WERI-Rb-1 (cell line): ENCODE measurements around the gene MAML3.
A peak's percentile ranks its signal among the peaks of the same experiment; 100 is the strongest.

Experiments
- DNase-seq: peaks from one replicate; pipeline ENCODE4 v3.0.0-alpha.2; 2020
- H3K27ac ChIP-seq: fragments of 250-450 bp; sonication (Bioruptor Pico); 2 replicates; pipeline ENCODE4 v1.5.1; 2020; ENCODE audit warnings: mild to moderate bottlenecking, moderate library complexity
- H3K27me3 ChIP-seq: fragments of 250-450 bp; sonication (Bioruptor Pico); 2 replicates; pipeline ENCODE4 v1.5.1; 2021; ENCODE audit warnings: mild to moderate bottlenecking, low read depth, moderate library complexity; ENCODE audit not compliant: insufficient read depth, severe bottlenecking
- H3K36me3 ChIP-seq: fragments of 250-450 bp; sonication (Bioruptor Pico); 2 replicates; pipeline ENCODE4 v1.5.1; 2020; ENCODE audit warnings: mild to moderate bottlenecking, moderate library complexity
- H3K4me3 ChIP-seq: 2 replicates; pipeline ENCODE4 v1.5.1; 2011; ENCODE audit warnings: low read depth, mild to moderate bottlenecking, control low read depth, low read length
- H3K9me3 ChIP-seq: fragments of 250-450 bp; sonication (Bioruptor Pico); 2 replicates; pipeline ENCODE4 v1.5.1; 2021; ENCODE audit warnings: mild to moderate bottlenecking, moderate library complexity; ENCODE audit not compliant: severe bottlenecking
- TF ChIP-seq, protein P1 (sequence below): IDR thresholded peaks from 2 replicates; pipeline ENCODE4 v1.5.1; 2011; ENCODE audit warnings: low read depth, mild to moderate bottlenecking, control low read depth, inconsistent platforms, low read length

The MAML3 gene

DNA sequence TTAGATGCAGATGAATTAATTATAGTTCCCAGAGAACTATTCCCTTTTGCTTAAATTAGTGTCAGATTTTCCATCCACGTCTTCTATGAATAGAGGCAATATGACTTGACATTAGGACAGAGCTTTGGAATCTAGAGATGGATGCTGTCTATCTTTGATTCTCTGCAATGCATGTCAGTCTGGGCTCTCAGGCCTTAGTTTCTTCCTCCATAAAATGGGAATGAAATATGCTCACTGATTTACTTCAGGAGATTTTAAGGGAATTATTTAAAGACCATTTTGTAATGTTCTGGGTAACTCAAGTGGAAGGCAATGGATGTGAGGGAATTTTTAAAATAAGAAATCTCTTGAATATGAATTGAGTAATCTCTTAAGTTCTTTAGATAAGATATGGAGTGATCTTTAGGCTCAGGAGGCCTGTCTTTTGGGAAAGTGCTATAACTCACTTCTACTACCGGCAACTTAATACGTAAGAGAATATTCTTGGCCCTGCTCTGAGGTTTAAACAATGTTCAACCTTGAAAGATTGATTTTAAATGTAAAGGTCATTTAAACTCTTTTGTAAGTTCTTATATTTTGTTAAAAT is 459.4 kb downstream of the MAML3 start:
- Histone ChIP-seq H3K9me3 (peaks cover 4% of the 10 kb centered on the region), H3K4me3 (no peak overlapping the region), H3K27me3 (no peaks in the 10 kb centered on the region), H3K36me3 (peaks cover 14% of the 10 kb centered on the region), H3K27ac (no peak overlapping the region)
- DNase-seq, result no peak
- TF ChIP-seq, protein P1, sequence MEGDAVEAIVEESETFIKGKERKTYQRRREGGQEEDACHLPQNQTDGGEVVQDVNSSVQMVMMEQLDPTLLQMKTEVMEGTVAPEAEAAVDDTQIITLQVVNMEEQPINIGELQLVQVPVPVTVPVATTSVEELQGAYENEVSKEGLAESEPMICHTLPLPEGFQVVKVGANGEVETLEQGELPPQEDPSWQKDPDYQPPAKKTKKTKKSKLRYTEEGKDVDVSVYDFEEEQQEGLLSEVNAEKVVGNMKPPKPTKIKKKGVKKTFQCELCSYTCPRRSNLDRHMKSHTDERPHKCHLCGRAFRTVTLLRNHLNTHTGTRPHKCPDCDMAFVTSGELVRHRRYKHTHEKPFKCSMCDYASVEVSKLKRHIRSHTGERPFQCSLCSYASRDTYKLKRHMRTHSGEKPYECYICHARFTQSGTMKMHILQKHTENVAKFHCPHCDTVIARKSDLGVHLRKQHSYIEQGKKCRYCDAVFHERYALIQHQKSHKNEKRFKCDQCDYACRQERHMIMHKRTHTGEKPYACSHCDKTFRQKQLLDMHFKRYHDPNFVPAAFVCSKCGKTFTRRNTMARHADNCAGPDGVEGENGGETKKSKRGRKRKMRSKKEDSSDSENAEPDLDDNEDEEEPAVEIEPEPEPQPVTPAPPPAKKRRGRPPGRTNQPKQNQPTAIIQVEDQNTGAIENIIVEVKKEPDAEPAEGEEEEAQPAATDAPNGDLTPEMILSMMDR, result no peak

DNA sequence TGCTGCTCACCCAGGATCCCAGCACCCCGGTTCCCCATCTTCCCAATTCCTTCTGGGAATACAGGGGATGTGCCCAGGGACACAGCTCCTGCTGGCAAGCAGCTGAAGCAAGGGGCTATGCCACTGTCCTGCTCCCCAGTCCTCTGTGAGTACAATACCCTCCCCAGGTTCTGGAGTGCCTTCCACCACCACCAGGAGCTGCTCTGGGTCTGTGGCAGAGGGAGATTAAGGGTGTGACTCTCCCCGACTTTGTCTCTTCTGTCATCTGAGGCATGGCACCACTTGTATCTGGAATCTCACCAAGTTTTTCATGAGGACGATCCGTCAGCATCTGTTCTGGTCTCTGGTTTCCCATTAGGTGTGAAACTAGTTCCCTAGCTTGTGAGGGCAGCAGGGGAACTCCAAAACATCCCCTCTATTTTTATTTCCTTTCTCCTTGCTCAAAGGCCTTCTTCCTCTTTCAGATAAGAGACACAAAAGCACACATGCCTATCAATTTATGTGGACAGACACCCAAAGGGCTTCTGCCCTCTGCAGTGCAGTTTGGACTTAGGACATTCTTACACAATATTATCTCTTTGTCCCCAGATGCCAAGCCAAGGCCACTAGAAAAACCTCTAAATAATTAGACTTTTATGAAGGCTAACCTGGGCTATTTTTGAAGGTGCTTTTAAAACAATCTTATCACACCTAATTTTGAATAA is 461.5 kb downstream of the MAML3 start:
- Histone ChIP-seq H3K27ac (no peak overlapping the region), H3K36me3 (peaks cover 14% of the 10 kb centered on the region), H3K9me3 (peaks cover 4% of the 10 kb centered on the region), H3K4me3 (no peak overlapping the region), H3K27me3 (no peaks in the 10 kb centered on the region)
- DNase-seq, result peak; percentile 58
- TF ChIP-seq, protein P1, result peak; percentile 72

DNA sequence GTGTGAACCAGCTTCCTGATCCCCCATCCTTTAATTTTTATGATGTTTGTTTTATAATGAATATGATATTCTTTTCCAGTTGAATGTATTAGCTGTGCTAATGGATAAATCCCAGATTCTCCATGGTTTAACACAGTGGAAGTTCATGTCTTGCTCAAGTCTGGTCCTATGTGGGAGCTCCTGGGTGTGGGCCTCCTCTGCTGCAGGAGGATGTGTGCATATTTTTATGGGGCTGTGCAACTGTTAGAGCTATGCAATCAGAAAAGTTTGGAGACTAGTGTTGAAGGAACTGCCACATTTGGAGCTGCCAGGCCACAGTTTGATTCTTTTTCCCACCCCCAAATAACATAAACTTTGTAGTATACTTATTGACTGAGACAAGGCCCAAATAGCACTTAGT is 463.6 kb downstream of the MAML3 start:
- TF ChIP-seq, protein P1, result no peak
- no peak for DNase-seq
- Histone ChIP-seq H3K36me3 (peaks cover 2% of the 10 kb centered on the region), H3K27ac (no peak overlapping the region), H3K27me3 (no peaks in the 10 kb centered on the region), H3K9me3 (no peaks in the 10 kb centered on the region), H3K4me3 (no peak overlapping the region)

DNA sequence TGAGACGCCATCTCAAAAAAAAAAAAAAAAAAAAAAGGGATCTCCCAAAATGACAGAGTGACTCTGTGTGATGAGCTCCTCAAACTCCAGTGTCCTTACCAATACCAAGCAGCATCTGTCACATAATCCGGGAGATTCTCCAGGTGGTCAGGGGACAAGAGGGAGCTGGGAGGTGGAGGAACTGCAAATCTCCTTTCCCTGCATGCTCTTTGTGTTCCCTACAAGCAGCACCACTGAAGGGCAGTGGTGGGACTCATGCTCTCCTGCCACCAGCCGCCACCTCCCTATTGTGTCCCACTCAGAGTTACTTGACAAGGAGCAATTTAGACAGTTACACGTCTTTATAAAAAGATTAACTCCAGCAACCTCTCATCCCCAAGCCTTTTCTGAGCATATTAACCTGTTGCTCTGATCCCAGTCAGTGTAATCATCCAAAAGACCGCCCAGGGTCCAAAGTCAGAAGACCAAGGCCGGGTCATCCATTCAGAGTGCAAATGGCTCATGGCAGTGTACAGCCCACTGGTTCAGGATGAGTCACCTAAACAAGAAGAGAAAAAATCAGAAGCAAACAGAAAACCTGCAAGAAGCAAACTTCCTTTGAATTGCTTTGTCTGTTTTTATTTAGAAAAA is 464.8 kb downstream of the MAML3 start:
- Histone ChIP-seq H3K27me3 (no peaks in the 10 kb centered on the region), H3K36me3 (peaks cover 9% of the 10 kb centered on the region), H3K4me3 (no peak overlapping the region), H3K27ac (peak overlapping the region; percentile 63), H3K9me3 (no peaks in the 10 kb centered on the region)
- TF ChIP-seq, protein P1, result no peak
- DNase-seq, result peak; percentile 85

DNA sequence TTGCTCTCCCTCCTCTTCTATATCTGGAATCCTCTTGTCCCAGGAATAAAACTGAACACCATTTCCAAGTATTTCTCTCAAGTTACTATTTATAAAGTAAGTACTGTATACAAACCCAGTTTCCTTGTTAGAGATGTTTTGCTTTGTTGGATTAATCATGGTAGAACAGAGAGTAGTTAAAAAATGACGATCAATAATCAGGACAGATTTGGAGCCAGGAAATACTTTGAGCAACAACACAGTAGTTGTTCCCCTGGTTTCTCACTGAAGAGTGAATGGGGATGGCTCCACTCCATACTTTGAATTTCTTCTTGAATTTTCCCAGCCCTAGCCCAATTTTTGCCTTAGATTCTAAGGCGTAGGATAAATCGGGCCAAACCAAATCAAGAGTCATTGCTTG is 467.0 kb downstream of the MAML3 start:
- TF ChIP-seq, protein P1, result no peak
- H3K27ac ChIP-seq, result no peak overlapping the region
- no peak for DNase-seq
- no peaks in the 10 kb centered on the region for H3K9me3 ChIP-seq
- no peak overlapping the region for H3K4me3 ChIP-seq
- no peaks in the 10 kb centered on the region for H3K27me3 ChIP-seq
- peaks cover 9% of the 10 kb centered on the region for H3K36me3 ChIP-seq
